RWPE1 (cell line): ENCODE measurements around the gene PKP2.
"Not testable (repeated sequence)": the region's sequence is repeated elsewhere in the genome, so short reads cannot be mapped to it uniquely, and the experiment has no call there.

ENCODE experiments used
- CTCF ChIA-PET: fragments of 350-600 bp; sonication (Branson Sonifier 250); formaldehyde crosslinking; extraction: SDS; loops from one replicate; lab custom pipeline; 2021; lab: Yijun Ruan, JAX
- POLR2A ChIA-PET: fragments of 400-600 bp; formaldehyde crosslinking; extraction: SDS; loops from one replicate; lab custom pipeline; 2020; ENCODE audit warnings: antibody characterized with exemption; ENCODE audit not compliant: low non-redundant PET; lab: Yijun Ruan, JAX
- DNase-seq: peaks from one replicate; pipeline ENCODE4 v3.0.0; 2012; ENCODE audit warnings: low spot score
- H3K27ac ChIP-seq: fragments of 450-650 bp; 2 replicates; pipeline ENCODE4 v1.5.1; 2017
- TF ChIP-seq, protein P1 (sequence below): fragments of 450-650 bp; conservative IDR thresholded peaks from 2 replicates; pipeline ENCODE4 v1.5.1; 2017; ENCODE audit warnings: low read depth, mild to moderate bottlenecking

Gene PKP2

DNA sequence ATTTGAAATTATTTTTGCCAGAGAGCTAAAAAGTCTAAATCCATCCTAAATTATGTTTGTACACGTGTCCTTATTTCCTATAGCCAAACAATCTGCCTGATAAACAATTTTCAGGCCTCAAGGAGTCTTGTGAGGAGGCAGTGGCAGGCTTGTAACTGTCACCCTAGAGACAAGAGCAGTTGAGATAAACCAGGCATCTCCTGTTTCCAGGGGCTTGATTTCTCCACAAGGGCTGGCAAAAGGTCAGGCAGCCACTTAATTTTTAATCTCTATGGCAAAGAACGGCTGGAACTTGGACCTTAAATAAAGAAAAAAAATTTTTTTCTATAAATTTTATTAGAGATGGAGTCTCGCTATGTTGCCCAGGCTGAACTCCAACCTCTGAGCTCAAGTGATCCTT lies 15.5 kb downstream of the PKP2 start:
- ChIA-PET POLR2A (no interaction called here), CTCF (no interaction called here)
- no peak overlapping the region for H3K27ac ChIP-seq
- no peak for DNase-seq
- TF ChIP-seq, protein P1, sequence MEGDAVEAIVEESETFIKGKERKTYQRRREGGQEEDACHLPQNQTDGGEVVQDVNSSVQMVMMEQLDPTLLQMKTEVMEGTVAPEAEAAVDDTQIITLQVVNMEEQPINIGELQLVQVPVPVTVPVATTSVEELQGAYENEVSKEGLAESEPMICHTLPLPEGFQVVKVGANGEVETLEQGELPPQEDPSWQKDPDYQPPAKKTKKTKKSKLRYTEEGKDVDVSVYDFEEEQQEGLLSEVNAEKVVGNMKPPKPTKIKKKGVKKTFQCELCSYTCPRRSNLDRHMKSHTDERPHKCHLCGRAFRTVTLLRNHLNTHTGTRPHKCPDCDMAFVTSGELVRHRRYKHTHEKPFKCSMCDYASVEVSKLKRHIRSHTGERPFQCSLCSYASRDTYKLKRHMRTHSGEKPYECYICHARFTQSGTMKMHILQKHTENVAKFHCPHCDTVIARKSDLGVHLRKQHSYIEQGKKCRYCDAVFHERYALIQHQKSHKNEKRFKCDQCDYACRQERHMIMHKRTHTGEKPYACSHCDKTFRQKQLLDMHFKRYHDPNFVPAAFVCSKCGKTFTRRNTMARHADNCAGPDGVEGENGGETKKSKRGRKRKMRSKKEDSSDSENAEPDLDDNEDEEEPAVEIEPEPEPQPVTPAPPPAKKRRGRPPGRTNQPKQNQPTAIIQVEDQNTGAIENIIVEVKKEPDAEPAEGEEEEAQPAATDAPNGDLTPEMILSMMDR, result no peak

DNA sequence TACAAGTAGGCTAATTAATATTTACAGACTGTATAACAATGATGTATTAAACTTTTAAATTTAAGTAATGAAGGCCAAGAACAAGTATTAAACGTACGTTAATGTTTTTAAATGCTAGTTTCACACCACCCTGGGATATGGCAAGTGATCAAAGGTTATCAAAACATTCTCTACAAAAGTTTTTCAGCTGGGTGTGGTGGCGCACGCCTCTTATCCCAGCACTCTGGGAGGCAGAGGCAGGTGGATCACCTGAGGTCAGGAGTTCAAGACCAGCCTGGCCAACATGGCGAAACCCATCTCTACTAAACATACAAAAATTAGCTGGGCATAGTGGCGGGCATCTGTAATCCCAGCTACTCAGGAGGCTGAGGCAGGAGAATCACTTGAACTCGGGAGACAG lies 17.5 kb downstream of the PKP2 start:
- H3K27ac ChIP-seq, CTCF ChIA-PET, POLR2A ChIA-PET, DNase-seq: not testable (repeated sequence)

DNA sequence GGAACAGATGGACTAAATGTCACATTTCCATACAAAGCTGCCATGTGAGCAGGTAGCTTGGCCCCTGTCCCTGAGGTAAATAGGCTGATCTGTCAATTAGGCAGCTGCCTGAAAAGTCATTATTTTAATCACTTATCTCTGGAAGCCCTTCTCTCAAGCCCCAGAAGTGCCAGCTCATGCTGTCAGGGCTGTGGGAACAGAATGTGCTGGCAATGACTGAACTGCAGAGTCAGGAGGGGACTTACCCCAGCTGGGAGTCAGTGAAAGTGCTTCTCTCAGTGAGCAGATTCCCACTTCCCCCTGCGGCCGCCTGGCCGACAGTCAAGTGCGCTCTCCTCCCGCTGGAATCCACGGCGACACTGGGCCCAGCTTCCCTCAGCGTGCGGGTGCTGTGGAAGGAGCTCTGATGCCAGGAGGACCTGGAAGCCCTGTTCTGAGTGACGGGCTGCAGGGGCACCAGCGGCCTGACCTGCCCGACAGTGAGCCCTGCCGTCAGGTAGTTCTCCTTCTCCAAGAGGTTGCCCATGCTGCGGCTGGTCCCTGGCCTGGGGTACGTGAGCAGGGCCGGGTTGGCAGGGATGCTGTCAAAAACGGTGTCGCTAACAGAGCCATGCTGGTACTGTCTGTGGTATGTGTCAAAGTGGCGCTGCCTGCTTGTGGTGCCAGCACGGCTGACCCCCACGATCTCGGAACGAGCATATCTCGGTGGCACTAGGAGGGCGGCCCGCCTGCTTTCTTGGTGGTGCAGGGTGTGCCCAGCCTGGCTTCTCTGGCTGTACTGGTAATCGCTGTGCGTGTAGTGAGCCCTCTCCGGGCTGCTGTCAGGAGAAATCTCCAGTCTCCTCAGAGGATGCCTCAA lies 18.7 kb downstream of the PKP2 start:
- ChIA-PET CTCF (interaction anchor here (0.6 kb wide), 1 partner anchor 51 kb away, joined by 5 read pairs; no protein-coding TSS in a partner anchor), POLR2A (no interaction called here)

DNA sequence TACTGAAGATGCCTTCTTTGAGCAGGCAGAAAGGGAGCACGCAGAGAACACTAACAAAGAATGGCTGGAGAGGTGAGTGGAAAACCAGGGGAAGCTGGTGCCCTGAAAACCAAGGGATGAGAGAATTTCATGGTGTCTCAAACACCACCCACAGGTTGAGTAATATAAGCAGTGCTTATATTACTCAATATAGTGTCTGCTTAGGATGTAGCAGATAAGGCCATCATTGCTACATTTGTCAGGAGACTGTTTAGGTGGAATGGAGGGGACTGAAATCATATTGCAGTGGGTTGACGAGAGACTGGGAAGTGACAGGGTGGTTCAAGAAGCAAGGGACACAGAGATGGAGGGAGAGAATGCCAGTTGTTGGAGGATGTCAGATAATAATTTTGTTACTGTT lies 20.6 kb downstream of the PKP2 start:
- TF ChIP-seq, protein P1, result no peak
- POLR2A ChIA-PET, result no interaction called here
- DNase-seq, result no peak
- CTCF ChIA-PET, result no interaction called here
- H3K27ac ChIP-seq, result no peak overlapping the region

More for the DNA sequence above, 18.7 kb downstream of the PKP2 start:
- TF ChIP-seq, protein P1, result no peak
- H3K27ac ChIP-seq, result peak overlapping the region; percentile 10; the same call in 1 of the 2 replicates
- DNase-seq, result no peak

DNA sequence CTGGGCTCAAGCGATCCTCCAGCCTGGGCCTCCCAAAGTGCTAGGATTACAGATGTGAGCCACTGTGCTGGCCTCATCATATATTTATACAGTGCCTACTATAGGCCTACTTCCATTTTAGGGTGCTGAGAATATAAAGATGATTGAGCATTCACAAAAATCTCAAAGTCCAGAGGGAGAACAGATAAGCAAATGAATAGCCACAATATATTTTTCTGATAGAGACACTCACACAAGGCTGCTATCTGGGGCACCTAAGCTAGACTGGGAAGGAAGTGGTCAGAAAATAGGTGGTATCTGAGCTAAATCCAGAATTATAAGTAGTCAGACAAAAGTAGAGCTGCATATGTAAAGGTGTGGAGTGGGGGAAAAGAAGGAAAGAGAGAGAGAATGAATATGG lies 21.6 kb downstream of the PKP2 start:
- ChIA-PET POLR2A (no interaction called here), CTCF (no interaction called here)
- no peak overlapping the region for H3K27ac ChIP-seq
- DNase-seq, result no peak
- TF ChIP-seq, protein P1, result no peak

DNA sequence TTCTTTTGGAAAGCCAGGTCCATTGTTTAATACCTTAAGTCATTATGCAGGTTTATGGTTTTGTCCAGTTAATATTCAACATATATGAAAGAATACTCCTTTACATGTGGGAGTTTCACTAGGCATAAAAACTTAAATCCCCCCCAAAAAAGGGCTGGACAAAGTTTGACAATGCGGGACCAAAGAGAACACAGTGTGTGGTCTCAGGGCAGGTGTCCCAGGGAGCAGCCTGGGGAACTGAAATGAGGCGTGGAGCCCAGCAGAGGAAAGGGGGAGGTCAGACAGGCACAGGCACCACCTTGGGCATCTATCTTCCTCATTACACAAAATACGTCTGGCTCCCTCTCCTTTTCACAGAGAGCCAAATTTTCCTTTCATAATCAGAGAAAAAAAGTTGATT lies 22.5 kb downstream of the PKP2 start:
- ChIA-PET CTCF (no interaction called here), POLR2A (no interaction called here)
- no peak for DNase-seq
- TF ChIP-seq, protein P1, result no peak
- H3K27ac ChIP-seq, result no peak overlapping the region

DNA sequence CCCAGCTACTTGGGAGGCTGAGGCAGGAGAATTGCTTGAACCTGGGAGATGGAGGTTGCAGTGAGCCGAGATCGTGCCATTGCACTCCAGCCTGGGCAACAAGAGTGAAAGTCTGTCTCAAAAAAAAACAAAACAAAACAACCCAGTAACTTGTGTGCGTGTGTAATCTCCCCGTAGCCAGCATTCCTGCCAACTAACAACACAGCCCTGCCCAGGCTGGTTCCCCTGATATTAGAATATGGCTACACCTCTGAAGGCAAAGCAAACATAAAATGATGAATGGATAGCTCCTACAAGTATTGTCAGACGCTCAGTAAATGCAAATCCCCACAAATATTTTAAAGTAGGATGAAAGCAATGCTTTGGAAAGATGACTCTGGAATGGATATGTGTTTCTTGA lies 24.2 kb downstream of the PKP2 start:
- POLR2A ChIA-PET, H3K27ac ChIP-seq, CTCF ChIA-PET, DNase-seq: not testable (repeated sequence)
